K562 (cell line): ENCODE data around the gene WFDC1. TPM values are rescaled to one million over a fixed set of nuclear protein-coding genes. Genes with fewer than 3 reads are reported as not detected.

Experiments used
- ATAC-seq: fragments of 200-7000 bp; cut with Tn5 transposase; 3 replicates; pipeline ENCODE4 v1.9.1; 2020; ENCODE audit warnings: moderate library complexity
- BruUV-seq: library from RNA; stranded (reverse); fragments of 400-500 nt; replicated peaks from 2 replicates; lab custom pipeline; 2021; lab: Mats Ljungman, UMichigan
- CTCF ChIA-PET: fragments of 300-600 bp; formaldehyde crosslinking; extraction: SDS; loops from one replicate; lab custom pipeline; 2021; ENCODE audit warnings: low intra/inter-chr PET ratio; lab: Yijun Ruan, JAX
- POLR2A ChIA-PET: fragments of 300-600, 350-650 bp; sonication (Branson Sonifier 250); formaldehyde crosslinking; extraction: SDS; loops from one replicate; lab custom pipeline; 2021; ENCODE audit warnings: antibody characterized with exemption, inconsistent platforms; lab: Yijun Ruan, JAX
- DNase-seq, 4 experiments: peaks; one replicate each; pipeline versions ENCODE4 v3.0.0 to v3.0.0-alpha.2; 2011 to 2018; ENCODE audit warnings: low spot score in 3 of 4, mixed read lengths in 3 of 4; ENCODE audit errors: extremely low read depth in 1 of 4
- FAIRE-seq: peaks from 2 replicates; lab custom pipeline; 2011; peaks lifted over from hg19 to GRCh38; lab: Jason Lieb, UNC
- H2AFZ ChIP-seq: 2 replicates; pipeline ENCODE4 v1.6.0; 2011; ENCODE audit warnings: low read depth, low read length, control low read depth, inconsistent platforms
- H3K27ac ChIP-seq: fragments of 200-600 bp; 3 replicates; pipeline ENCODE4 v1.8.0; 2011; ENCODE audit warnings: low read depth, mild to moderate bottlenecking, control low read depth, inconsistent platforms, low read length, moderate library complexity, mixed read lengths; ENCODE audit errors: extremely low read depth
- H3K27me3 ChIP-seq, 2 experiments: fragments of 300-600 bp in 1 of 2; 2 replicates in 1 of 2; 3 replicates in 1 of 2; pipeline versions ENCODE4 v1.6.0 to v1.8.0; 2011; ENCODE audit warnings: inconsistent platforms in 2 of 2, low read length in 2 of 2, mild to moderate bottlenecking in 1 of 2, mixed read lengths in 1 of 2, moderate library complexity in 1 of 2; ENCODE audit not compliant: control insufficient read depth in 2 of 2, insufficient read depth in 2 of 2
- H3K36me3 ChIP-seq: fragments of 300-600 bp; 3 replicates; pipeline ENCODE4 v1.8.0; 2011; ENCODE audit warnings: mild to moderate bottlenecking, low read length, inconsistent platforms; ENCODE audit not compliant: control insufficient read depth, insufficient read depth
- H3K4me1 ChIP-seq, 2 experiments: fragments of 200-600 bp in 1 of 2; replicated peaks in 1 of 2; 2 replicates in 1 of 2; 3 replicates in 1 of 2; pipeline versions ENCODE4 v1.5.1 to v1.8.0; 2011; ENCODE audit warnings: inconsistent platforms in 2 of 2, low read length in 2 of 2, mild to moderate bottlenecking in 1 of 2, mixed read lengths in 1 of 2, moderate library complexity in 1 of 2; ENCODE audit not compliant: control insufficient read depth in 2 of 2, insufficient read depth in 2 of 2
- H3K4me2 ChIP-seq: 2 replicates; pipeline ENCODE4 v1.6.1; 2011; ENCODE audit warnings: low read length, control low read depth, inconsistent platforms, mixed read lengths; ENCODE audit not compliant: insufficient read depth
- H3K4me3 ChIP-seq: fragments of 200-600 bp; sonication (generic), shearing (Covaris generic); 2 replicates; pipeline ENCODE4 v1.5.1; 2016; ENCODE audit warnings: control low read depth, inconsistent platforms
- H3K79me2 ChIP-seq: fragments of 200-600 bp; 3 replicates; pipeline ENCODE4 v1.8.0; 2011; ENCODE audit warnings: low read length, inconsistent platforms; ENCODE audit not compliant: control insufficient read depth, insufficient read depth
- H3K9ac ChIP-seq, 2 experiments: 2 replicates each; pipeline versions ENCODE4 v1.6.0 to v1.6.1; 2011; ENCODE audit warnings: low read depth in 2 of 2, low read length in 2 of 2, control low read depth in 1 of 2, inconsistent platforms in 1 of 2, mild to moderate bottlenecking in 1 of 2, mixed read lengths in 1 of 2; ENCODE audit not compliant: insufficient read depth in 1 of 2
- H3K9me1 ChIP-seq: one replicate; pipeline ENCODE4 v1.6.0; 2011; ENCODE audit warnings: inconsistent platforms, mild to moderate bottlenecking, low read length, moderate library complexity; ENCODE audit not compliant: control insufficient read depth, insufficient read depth
- H3K9me3 ChIP-seq: replicated peaks from 2 replicates; pipeline ENCODE4 v1.5.1; 2011; ENCODE audit warnings: low read depth, low read length, inconsistent platforms; ENCODE audit not compliant: control insufficient read depth, insufficient read depth
- H4K20me1 ChIP-seq: replicated peaks from 2 replicates; pipeline ENCODE4 v1.6.1; 2011; ENCODE audit warnings: low read length, inconsistent platforms, mixed read lengths; ENCODE audit not compliant: control insufficient read depth, insufficient read depth
- BCL6 ChIP-seq: fragments of 250-450 bp; sonication (Bioruptor Pico); IDR thresholded peaks from 2 replicates; pipeline ENCODE4 v1.4.0; 2020
- CHCHD3 ChIP-seq: fragments of 250-450 bp; sonication (Bioruptor Pico); IDR thresholded peaks from 2 replicates; pipeline ENCODE4 v2.1.2; 2022; ENCODE audit warnings: mild to moderate bottlenecking
- DNMT1 ChIP-seq: fragments of 450-650 bp; IDR thresholded peaks from 2 replicates; pipeline ENCODE4 v1.6.1; 2016; ENCODE audit warnings: antibody characterized with exemption, mild to moderate bottlenecking
- GATAD2A ChIP-seq: fragments of 450-650 bp; IDR thresholded peaks from 2 replicates; pipeline ENCODE4 v1.6.1; 2017
- MYNN ChIP-seq, 2 experiments: sonication (generic); formaldehyde crosslinking in 1 of 2; IDR thresholded peaks; 2 replicates each; pipeline versions ENCODE4 v1.5.0 to v1.6.1; 2016 to 2020; ENCODE audit warnings: antibody characterized with exemption in 1 of 2, missing genetic modification reagents in 1 of 2
- RHOXF2B ChIP-seq: fragments of 250-450 bp; sonication (Bioruptor Pico); conservative IDR thresholded peaks from 2 replicates; pipeline ENCODE4 v1.5.1; 2021
- SMAD1 ChIP-seq: fragments of 150-350 bp; IDR thresholded peaks from 2 replicates; pipeline ENCODE4 v1.6.1; 2014; ENCODE audit warnings: low read length, low read depth; ENCODE audit not compliant: partially characterized antibody
- SREBF2 ChIP-seq: sonication (generic); formaldehyde crosslinking; IDR thresholded peaks from 2 replicates; pipeline ENCODE4 v1.4.0; 2020; ENCODE audit warnings: mild to moderate bottlenecking, missing genetic modification reagents
- TFAM ChIP-seq: fragments of 250-450 bp; sonication (Bioruptor Pico); conservative IDR thresholded peaks from 2 replicates; pipeline ENCODE4 v1.5.0; 2021; ENCODE audit warnings: mild to moderate bottlenecking, moderate library complexity
- ZC3H11A ChIP-seq: IDR thresholded peaks from 2 replicates; pipeline ENCODE4 v1.6.1; 2012; ENCODE audit warnings: low read depth, low read length, improper control_type of control experiment
- ZNF263 ChIP-seq: sonication (generic); formaldehyde crosslinking; IDR thresholded peaks from 2 replicates; pipeline ENCODE4 v1.8.0; 2022; ENCODE audit warnings: mild to moderate bottlenecking, missing genetic modification reagents, borderline replicate concordance
- WGBS: fragments of 100-300 bp; shearing (Covaris generic); methylation state at CpG from one replicate; pipeline ENCODE4 v1.1.6; 2016; ENCODE audit warnings: low coverage, mixed read lengths; ENCODE audit not compliant: insufficient coverage; ENCODE audit errors: missing lambda C conversion rate; 5-methylcytosine and 5-hydroxymethylcytosine counted together
- in situ Hi-C: fragments of 300-500 bp; cut with MboI; formaldehyde crosslinking; loops from 4 replicates; pipeline ENCODE4 v1.15.0; 2018; ENCODE audit warnings: inconsistent platforms, mixed read lengths
- intact Hi-C: fragments of 100-400 bp; cut with micrococcal nuclease; formaldehyde crosslinking; loops from 2 replicates; pipeline ENCODE4 v1.14.2; 2022
- polyA plus RNA-seq, 8 experiments: library from polyadenylated mRNA; depleted of rRNA in 4 of 8; stranded (reverse) in 5 of 8; unstranded in 3 of 8; fragments of >200 nt; fragmentation: Nextera tagmentation in 2 of 8; fragmentation: Illumina TruSeq in 1 of 8; extraction: Ambion mirVana in 2 of 8; extraction: Trizol in 1 of 8; gene quantifications; 2 replicates each; pipeline versions ENCODE4 v1.2.1 to v1.2.3, GENCODE V29; 2011 to 2014; ENCODE audit warnings: inconsistent platforms in 1 of 8, missing spikeins in 1 of 8
- total RNA-seq, 7 experiments: library from RNA; depleted of rRNA in 6 of 7; stranded (reverse); fragments of >200 nt in 6 of 7; fragmentation: Illumina TruSeq in 2 of 7; extraction: Trizol in 2 of 7; gene quantifications; 2 replicates each; pipeline versions ENCODE4 v1.2.1 to v1.2.3, GENCODE V29; 2011 to 2021; ENCODE audit warnings: low replicate concordance in 1 of 7
- TF ChIP-seq, protein P1 (sequence below): fragments of 250-450 bp; sonication (Bioruptor Pico); IDR thresholded peaks from 2 replicates; pipeline ENCODE4 v1.4.0; 2020; ENCODE audit warnings: mild to moderate bottlenecking, moderate library complexity, borderline replicate concordance
- TF ChIP-seq, protein P2 (sequence below): sonication (generic); formaldehyde crosslinking; IDR thresholded peaks from 2 replicates; pipeline ENCODE4 v1.8.0; 2022; ENCODE audit warnings: mild to moderate bottlenecking, missing genetic modification reagents

The WFDC1 gene
- total and polyA plus RNA-seq, 9 of the 15 experiments (the other 6 are each of a cell fraction or from before 2014, with no cell fraction given): not detected

DNA sequence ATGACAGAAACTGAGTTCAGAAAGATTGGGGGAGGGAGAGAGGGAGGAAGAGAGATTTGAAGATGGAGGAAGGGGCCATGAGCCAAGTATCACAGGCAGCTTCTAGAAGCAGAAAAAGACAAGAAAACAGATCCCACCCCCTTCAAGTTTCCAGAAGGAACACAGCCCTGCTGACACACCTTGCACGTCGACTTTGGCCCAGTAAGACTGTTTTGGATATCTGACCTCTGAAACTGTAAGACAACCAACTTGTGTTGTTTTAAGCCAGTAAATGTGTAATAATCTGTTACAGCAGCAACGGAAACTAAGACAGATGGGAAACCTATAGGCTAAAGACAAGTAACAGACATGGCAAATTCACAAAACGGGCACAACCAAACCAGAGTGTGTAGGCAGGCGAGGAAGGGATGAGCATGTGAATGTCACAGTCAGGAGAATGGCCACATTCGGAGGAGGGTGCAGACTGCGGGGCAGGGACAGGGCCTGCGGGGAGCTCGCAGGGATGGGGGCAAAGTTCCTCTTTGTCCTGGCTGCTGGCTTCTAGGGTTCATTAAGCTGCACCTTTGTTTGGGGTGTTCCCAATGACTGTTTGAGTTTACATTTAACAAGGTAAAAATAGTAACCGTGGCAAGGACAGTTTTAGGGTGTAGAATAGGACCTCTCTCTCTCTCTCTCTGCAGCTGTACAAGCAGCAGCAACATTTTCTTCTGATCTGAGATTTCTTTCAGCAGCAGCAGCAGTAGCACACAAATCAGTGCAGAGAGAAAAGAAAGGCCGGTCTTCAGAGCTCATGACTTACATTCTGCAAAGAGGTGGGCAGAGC, 55.4 kb downstream of the WFDC1 start:
- ChIA-PET CTCF (no interaction called here), POLR2A (interaction anchor here (0.6 to 0.9 kb wide), 4 partner anchors 11 to 178 kb away, joined by 3 to 4 read pairs (median 4); no protein-coding TSS in a partner anchor)
- in situ Hi-C loops (no loop called here), intact Hi-C loops (no loop called here)
- Histone ChIP-seq H3K9ac (no peak overlapping the region), H3K4me2 (no peak overlapping the region), H2AFZ (no peak overlapping the region), H3K9me3 (no peaks in the 10 kb centered on the region), H3K9me1 (no peaks in the 10 kb centered on the region), H3K36me3 (no peaks in the 10 kb centered on the region), H3K4me1 (no peaks in the 10 kb centered on the region), H3K27me3 (peaks cover 42 to 75% of the 10 kb centered on the region in 2 experiments)
- FAIRE-seq: no peak
- no peak for ATAC-seq
- DNase-seq: no peak
- WGBS: under 1% methylated on average over 11 of the region's 11 CpGs
- BruUV-seq: no TSS peak
- TF ChIP-seq, protein P1, sequence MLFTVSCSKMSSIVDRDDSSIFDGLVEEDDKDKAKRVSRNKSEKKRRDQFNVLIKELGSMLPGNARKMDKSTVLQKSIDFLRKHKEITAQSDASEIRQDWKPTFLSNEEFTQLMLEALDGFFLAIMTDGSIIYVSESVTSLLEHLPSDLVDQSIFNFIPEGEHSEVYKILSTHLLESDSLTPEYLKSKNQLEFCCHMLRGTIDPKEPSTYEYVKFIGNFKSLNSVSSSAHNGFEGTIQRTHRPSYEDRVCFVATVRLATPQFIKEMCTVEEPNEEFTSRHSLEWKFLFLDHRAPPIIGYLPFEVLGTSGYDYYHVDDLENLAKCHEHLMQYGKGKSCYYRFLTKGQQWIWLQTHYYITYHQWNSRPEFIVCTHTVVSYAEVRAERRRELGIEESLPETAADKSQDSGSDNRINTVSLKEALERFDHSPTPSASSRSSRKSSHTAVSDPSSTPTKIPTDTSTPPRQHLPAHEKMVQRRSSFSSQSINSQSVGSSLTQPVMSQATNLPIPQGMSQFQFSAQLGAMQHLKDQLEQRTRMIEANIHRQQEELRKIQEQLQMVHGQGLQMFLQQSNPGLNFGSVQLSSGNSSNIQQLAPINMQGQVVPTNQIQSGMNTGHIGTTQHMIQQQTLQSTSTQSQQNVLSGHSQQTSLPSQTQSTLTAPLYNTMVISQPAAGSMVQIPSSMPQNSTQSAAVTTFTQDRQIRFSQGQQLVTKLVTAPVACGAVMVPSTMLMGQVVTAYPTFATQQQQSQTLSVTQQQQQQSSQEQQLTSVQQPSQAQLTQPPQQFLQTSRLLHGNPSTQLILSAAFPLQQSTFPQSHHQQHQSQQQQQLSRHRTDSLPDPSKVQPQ (CRISPR knock-in tag): no peak
- no peak for TF ChIP-seq SREBF2 (CRISPR knock-in tag)
- no peak for TF ChIP-seq ZNF263 (CRISPR knock-in tag)
- TF ChIP-seq SMAD1: no peak
- TF ChIP-seq GATAD2A: no peak
- no peak for TF ChIP-seq CHCHD3 (CRISPR knock-in tag)
- TF ChIP-seq BCL6: no peak
- no peak for TF ChIP-seq ZC3H11A
- no peak for TF ChIP-seq RHOXF2B (CRISPR knock-in tag)
- no peak for TF ChIP-seq DNMT1
- TF ChIP-seq, protein P2, sequence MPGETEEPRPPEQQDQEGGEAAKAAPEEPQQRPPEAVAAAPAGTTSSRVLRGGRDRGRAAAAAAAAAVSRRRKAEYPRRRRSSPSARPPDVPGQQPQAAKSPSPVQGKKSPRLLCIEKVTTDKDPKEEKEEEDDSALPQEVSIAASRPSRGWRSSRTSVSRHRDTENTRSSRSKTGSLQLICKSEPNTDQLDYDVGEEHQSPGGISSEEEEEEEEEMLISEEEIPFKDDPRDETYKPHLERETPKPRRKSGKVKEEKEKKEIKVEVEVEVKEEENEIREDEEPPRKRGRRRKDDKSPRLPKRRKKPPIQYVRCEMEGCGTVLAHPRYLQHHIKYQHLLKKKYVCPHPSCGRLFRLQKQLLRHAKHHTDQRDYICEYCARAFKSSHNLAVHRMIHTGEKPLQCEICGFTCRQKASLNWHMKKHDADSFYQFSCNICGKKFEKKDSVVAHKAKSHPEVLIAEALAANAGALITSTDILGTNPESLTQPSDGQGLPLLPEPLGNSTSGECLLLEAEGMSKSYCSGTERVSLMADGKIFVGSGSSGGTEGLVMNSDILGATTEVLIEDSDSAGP: no peak
- no peak for TF ChIP-seq TFAM (CRISPR knock-in tag)
- no peak for TF ChIP-seq MYNN (IDR thresholded peaks at IDR 0.05)
- TF ChIP-seq MYNN (CRISPR knock-in tag; IDR thresholded peaks at IDR 0.05): no peak
- TF ChIP-seq, all 486 proteins: peak for 0
- no peak overlapping the region for H3K4me3 ChIP-seq
- peaks cover 12% of the 10 kb centered on the region; the same call in 1 of the 2 replicates for H4K20me1 ChIP-seq
- no peak overlapping the region for H3K27ac ChIP-seq
- no peaks in the 10 kb centered on the region for H3K79me2 ChIP-seq
